ENCODE results near the gene RAB6B. TPM values are rescaled to one million over a fixed set of nuclear protein-coding genes. Genes with fewer than 3 reads are reported as not detected.

Gene RAB6B
- total and polyA plus RNA-seq, 2 of the 4 experiments (the other 2 are of a cell fraction) = 0.18 to 1.2 TPM

GRCh38 chr3:133888726-133889340, 6.8 kb downstream of the RAB6B start:
- BruUV-seq (replicated peaks) = no TSS peak
- Histone ChIP-seq H2AK5ac (ENCODE audit: low read depth, low read length) (no peak overlapping the region), H3K4me2 (ENCODE audit: low read depth, low read length) (no peak overlapping the region), H3K23ac (ENCODE audit: low read depth, low read length) (no peak overlapping the region), H3K27ac (ENCODE audit: insufficient read depth, low read length) (no peak overlapping the region), H3K4me1 (ENCODE audit: control insufficient read depth, insufficient read depth, low read length) (no peaks in the 10 kb centered on the region), H4K20me1 (ENCODE audit: insufficient read depth, low read length) (no peaks in the 10 kb centered on the region), H4K8ac (ENCODE audit: low read depth in 2 of 2, low read length in 2 of 2) (no peak overlapping the region), H2AK9ac (replicated peaks; ENCODE audit: low read depth, low read length, poor library complexity) (no peak overlapping the region), H4K91ac (ENCODE audit: insufficient read depth, low read depth, low read length) (no peak overlapping the region), H3K18ac (ENCODE audit: low read depth, low read length) (no peak overlapping the region), H3K4me3 (ENCODE audit: insufficient read depth, low read depth, low read length) (no peak overlapping the region), H3K27me3 (ENCODE audit: control insufficient read depth, insufficient read depth, low read length) (peaks cover 42% of the 10 kb centered on the region), H2BK15ac (ENCODE audit: low read depth, low read length) (no peak overlapping the region), H2AFZ (replicated peaks; ENCODE audit: low read length, poor library complexity) (no peak overlapping the region), H4K5ac (ENCODE audit: low read depth, low read length) (no peak overlapping the region), H3K79me1 (ENCODE audit: low read depth in 1 of 2, low read length in 2 of 2) (no peaks in the 10 kb centered on the region), H2BK120ac (ENCODE audit: low read depth, low read length) (no peak overlapping the region), H2BK20ac (ENCODE audit: low read depth, low read length) (no peak overlapping the region), H3K56ac (ENCODE audit: extremely low read depth, insufficient read depth, low read length) (no peak overlapping the region), H3K4ac (ENCODE audit: low read depth, low read length) (no peak overlapping the region), H3K36me3 (ENCODE audit: control insufficient read depth, insufficient read depth, low read length) (no peaks in the 10 kb centered on the region), H3K14ac (replicated peaks; ENCODE audit: low read depth, low read length) (no peak overlapping the region), H2BK5ac (ENCODE audit: low read depth, low read length, poor library complexity, severe bottlenecking) (no peak overlapping the region), H3K9ac (ENCODE audit: low read depth, low read length) (no peak overlapping the region), H3K9me3 (ENCODE audit: control insufficient read depth, insufficient read depth, low read length) (no peaks in the 10 kb centered on the region), H3K9me1 (ENCODE audit: insufficient read depth, low read length) (no peaks in the 10 kb centered on the region)
- no CpG with 5 or more reads among the region's 9 CpGs for WGBS, 2 experiments (ENCODE audit: extremely low coverage in 2 of 2, insufficient read length in 1 of 2)
- in situ Hi-C loops (cut with MboI; ENCODE audit: low sequenced_read_pairs) (no loop called here), dilution Hi-C loops (cut with HindIII; ENCODE audit: low sequenced_read_pairs, unreplicated experiment) (no loop called here), intact Hi-C loops (cut with micrococcal nuclease) (no loop called here)
- DNase-seq = no peak
- POLR2A ChIA-PET (ENCODE audit: unreplicated experiment) = no interaction called here
- TF ChIP-seq FOS (IDR thresholded peaks at IDR 0.05; ENCODE audit: low read depth, low read length) (no peak), ELK1 (IDR thresholded peaks at IDR 0.05; ENCODE audit: borderline replicate concordance, low read depth, low read length) (no peak), RAD21 (IDR thresholded peaks at IDR 0.05; ENCODE audit: low read length) (no peak), SMC3 (IDR thresholded peaks at IDR 0.05; ENCODE audit: low read depth, low read length) (no peak), CHD1 (IDR thresholded peaks at IDR 0.05; ENCODE audit: low read depth, low read length) (no peak), RFX5 (IDR thresholded peaks at IDR 0.05; ENCODE audit: low read depth, low read length) (no peak), RCOR1 (IDR thresholded peaks at IDR 0.05; ENCODE audit: insufficient replicate concordance, low read length) (no peak), MXI1 (IDR thresholded peaks at IDR 0.05; ENCODE audit: borderline replicate concordance, low read depth, low read length) (no peak), NFE2L2 (IDR thresholded peaks at IDR 0.05; ENCODE audit: low read depth, low read length) (no peak), POLR2A (IDR thresholded peaks at IDR 0.05; ENCODE audit: low read depth, low read length) (no peak), BHLHE40 (IDR thresholded peaks at IDR 0.05; ENCODE audit: low read depth, low read length) (no peak), MAFK (IDR thresholded peaks at IDR 0.05; ENCODE audit: low read depth, low read length) (no peak), MAZ (IDR thresholded peaks at IDR 0.05; ENCODE audit: borderline replicate concordance, low read depth, low read length) (no peak), CEBPB (IDR thresholded peaks at IDR 0.05; ENCODE audit: low read depth, low read length) (no peak)
- TF ChIP-seq, protein P1, sequence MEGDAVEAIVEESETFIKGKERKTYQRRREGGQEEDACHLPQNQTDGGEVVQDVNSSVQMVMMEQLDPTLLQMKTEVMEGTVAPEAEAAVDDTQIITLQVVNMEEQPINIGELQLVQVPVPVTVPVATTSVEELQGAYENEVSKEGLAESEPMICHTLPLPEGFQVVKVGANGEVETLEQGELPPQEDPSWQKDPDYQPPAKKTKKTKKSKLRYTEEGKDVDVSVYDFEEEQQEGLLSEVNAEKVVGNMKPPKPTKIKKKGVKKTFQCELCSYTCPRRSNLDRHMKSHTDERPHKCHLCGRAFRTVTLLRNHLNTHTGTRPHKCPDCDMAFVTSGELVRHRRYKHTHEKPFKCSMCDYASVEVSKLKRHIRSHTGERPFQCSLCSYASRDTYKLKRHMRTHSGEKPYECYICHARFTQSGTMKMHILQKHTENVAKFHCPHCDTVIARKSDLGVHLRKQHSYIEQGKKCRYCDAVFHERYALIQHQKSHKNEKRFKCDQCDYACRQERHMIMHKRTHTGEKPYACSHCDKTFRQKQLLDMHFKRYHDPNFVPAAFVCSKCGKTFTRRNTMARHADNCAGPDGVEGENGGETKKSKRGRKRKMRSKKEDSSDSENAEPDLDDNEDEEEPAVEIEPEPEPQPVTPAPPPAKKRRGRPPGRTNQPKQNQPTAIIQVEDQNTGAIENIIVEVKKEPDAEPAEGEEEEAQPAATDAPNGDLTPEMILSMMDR (conservative IDR thresholded peaks at IDR 0.05; ENCODE audit: low read depth, low read length) = no peak
- TF ChIP-seq, protein P2, sequence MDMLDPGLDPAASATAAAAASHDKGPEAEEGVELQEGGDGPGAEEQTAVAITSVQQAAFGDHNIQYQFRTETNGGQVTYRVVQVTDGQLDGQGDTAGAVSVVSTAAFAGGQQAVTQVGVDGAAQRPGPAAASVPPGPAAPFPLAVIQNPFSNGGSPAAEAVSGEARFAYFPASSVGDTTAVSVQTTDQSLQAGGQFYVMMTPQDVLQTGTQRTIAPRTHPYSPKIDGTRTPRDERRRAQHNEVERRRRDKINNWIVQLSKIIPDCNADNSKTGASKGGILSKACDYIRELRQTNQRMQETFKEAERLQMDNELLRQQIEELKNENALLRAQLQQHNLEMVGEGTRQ (IDR thresholded peaks at IDR 0.05; ENCODE audit: low read depth, low read length) = no peak
- ATAC-seq (ENCODE audit: low read depth) = no peak
- CTCF ChIA-PET = no interaction called here
